Measurements from ENCODE around the gene HJV.

The HJV gene

DNA sequence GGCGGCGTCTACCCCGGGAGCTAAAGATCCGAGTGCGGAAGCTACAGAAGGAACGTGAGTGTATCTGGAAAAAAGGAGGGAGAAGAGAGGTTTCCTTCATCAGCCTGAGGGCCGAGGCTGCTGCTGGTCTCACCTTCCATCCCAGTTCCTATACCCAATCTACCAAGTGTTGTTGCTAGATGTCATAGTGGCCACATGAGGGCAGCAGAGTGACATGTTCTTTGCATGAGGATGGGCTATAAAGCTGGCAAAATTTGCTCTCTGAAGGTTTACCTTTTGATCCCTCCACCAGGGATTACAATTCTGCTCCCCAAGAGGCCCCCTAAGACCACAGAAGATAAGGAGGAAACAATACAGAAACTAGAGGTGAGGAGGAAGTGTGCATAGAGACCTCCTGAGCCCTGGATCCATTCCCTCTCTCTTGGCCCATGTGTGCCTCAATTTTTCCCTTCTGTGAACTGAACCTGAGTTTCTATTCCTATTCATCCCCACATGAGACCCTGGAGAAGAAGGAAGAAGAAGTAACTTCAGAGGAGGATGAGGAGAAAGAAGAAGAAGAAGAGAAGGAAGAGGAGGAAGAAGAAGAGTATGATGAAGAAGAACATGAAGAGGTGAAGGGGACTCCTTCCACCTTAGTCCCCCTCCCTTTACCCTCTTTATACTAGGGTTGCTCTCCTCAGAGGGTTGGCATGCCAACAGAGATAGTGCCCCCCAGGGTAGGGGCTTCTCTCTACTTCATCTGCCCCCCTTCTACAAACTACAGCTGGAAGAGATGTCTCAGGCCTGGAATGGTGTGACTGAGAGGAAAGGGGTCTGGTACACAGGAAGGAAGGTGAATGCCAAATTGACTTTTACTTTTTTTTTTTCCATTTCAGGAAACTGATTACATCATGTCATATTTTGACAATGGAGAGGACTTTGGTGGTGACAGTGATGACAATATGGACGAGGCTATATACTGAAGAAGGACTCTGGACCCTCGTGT lies 43.8 kb downstream of the HJV start:
- DNase-seq (ENCODE audit: low spot score): peak; percentile 84

DNA sequence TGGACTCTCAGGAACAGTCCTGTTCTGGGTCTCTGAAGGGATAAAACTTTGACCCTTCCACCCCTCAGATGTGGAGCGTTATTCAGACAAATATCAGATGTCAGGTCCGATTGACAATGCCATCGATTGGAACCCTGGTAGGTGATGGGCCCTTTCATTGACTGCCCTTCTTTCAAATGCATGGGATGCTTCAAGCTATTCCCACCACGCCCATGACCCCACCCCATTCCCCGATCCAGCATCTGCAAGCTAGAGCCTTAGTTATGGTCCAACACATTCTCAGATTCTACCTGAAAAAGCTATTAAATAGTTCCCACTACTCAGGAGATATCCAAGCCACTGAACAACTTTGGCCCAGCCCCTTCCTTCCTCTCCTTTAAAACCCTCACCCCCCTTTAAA lies 44.5 kb downstream of the HJV start:
- TF ChIP-seq, protein P1, sequence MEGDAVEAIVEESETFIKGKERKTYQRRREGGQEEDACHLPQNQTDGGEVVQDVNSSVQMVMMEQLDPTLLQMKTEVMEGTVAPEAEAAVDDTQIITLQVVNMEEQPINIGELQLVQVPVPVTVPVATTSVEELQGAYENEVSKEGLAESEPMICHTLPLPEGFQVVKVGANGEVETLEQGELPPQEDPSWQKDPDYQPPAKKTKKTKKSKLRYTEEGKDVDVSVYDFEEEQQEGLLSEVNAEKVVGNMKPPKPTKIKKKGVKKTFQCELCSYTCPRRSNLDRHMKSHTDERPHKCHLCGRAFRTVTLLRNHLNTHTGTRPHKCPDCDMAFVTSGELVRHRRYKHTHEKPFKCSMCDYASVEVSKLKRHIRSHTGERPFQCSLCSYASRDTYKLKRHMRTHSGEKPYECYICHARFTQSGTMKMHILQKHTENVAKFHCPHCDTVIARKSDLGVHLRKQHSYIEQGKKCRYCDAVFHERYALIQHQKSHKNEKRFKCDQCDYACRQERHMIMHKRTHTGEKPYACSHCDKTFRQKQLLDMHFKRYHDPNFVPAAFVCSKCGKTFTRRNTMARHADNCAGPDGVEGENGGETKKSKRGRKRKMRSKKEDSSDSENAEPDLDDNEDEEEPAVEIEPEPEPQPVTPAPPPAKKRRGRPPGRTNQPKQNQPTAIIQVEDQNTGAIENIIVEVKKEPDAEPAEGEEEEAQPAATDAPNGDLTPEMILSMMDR (IDR thresholded peaks at IDR 0.05; ENCODE audit: extremely low read depth, missing control alignments): no peak
- no peak for DNase-seq (ENCODE audit: low spot score)

More for the DNA sequence above, 43.8 kb downstream of the HJV start:
- TF ChIP-seq, protein P1 (IDR thresholded peaks at IDR 0.05; ENCODE audit: extremely low read depth, missing control alignments): peak; percentile 37

DNA sequence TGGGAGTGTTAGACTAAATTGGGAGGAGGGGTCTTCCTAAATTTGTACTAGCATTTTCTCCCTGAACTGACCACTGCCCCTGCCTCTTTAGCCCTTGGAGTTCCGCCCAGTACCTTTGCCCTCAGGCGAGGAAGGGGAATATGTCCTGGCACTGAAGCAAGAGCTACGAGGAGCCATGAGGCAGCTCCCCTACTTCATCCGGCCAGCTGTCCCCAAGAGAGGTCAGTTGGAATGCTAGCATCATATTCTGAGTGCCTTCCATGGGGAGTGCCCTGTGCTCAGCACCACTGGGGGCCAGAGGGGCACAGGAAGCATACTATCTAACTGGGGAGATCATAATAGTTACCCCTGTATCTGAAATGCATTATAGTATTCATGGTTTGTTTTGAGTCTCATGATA lies 46.3 kb downstream of the HJV start:
- DNase-seq (ENCODE audit: low spot score): no peak

DNA sequence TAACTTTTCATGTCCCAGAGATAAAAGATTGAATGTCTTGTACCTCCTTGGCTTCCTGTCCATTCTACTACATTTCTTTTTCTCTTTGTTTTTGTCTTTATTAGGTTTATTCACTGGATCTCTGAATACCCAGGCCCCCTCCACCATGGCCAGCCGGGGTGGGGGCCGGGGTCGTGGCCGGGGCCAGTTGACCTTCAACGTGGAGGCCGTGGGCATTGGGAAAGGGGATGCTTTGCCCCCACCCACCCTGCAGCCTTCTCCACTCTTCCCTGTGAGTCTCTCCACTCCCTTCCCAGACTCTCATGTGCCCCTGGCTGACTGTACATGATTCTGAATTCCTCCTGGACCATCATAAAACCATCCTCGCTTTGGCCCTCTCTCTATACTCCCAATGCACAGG lies 46.8 kb downstream of the HJV start:
- TF ChIP-seq, protein P1 (IDR thresholded peaks at IDR 0.05; ENCODE audit: extremely low read depth, missing control alignments): no peak
- DNase-seq (ENCODE audit: low spot score): no peak

More for the DNA sequence above, 46.3 kb downstream of the HJV start:
- TF ChIP-seq, protein P1 (IDR thresholded peaks at IDR 0.05; ENCODE audit: extremely low read depth, missing control alignments): no peak

DNA sequence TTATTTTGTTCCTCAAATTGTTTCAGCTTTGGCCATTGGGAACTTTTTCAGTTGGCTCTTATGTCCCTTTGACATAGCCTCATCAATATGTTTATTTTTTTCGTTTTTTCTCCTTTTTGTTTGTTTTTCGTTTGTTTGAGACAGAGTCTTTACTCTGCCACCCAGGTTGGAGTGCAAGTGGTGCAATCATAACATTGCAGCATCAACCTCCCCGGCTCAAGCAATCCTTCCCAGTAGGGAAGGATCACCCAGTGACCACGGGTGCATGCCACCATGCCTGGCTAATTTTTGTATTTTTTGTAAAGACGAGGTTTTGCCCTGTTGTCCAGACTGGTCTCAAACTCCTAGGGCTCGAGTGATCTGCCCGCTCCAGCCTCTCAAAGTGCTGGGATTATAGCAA lies 49.0 kb downstream of the HJV start:
- DNase-seq (ENCODE audit: low spot score): no peak
- TF ChIP-seq, protein P1 (IDR thresholded peaks at IDR 0.05; ENCODE audit: extremely low read depth, missing control alignments): no peak

Data from GM20000 (cell line).